HepG2 (cell line): ENCODE data around the gene CNTD1. TPM values are rescaled to one million over a fixed set of nuclear protein-coding genes. Genes with fewer than 3 reads are reported as not detected.

ENCODE experiments used
- KAT8 ChIP-seq: IDR thresholded peaks from 2 replicates; pipeline ENCODE4 v1.6.1; 2016; ENCODE audit warnings: missing genetic modification reagents, missing compliant biosample characterization
- LRRFIP1 ChIP-seq: sonication (generic); formaldehyde crosslinking; conservative IDR thresholded peaks from 2 replicates; pipeline ENCODE4 v1.4.0; 2020; ENCODE audit warnings: missing genetic modification reagents
- MAZ ChIP-seq, 2 experiments: sonication (generic) in 1 of 2; formaldehyde crosslinking in 1 of 2; IDR thresholded peaks; 2 replicates each; pipeline versions ENCODE4 v1.5.0 to v1.6.1; 2012 to 2020; ENCODE audit warnings: low read depth in 2 of 2, mild to moderate bottlenecking in 2 of 2, borderline replicate concordance in 1 of 2, improper control_type of control experiment in 1 of 2, low read length in 1 of 2, missing genetic modification reagents in 1 of 2, moderate library complexity in 1 of 2
- NFIC ChIP-seq: IDR thresholded peaks from 2 replicates; pipeline ENCODE4 v1.6.1; 2012; ENCODE audit warnings: mild to moderate bottlenecking, low read length, inconsistent platforms
- PAWR ChIP-seq: sonication (generic); formaldehyde crosslinking; IDR thresholded peaks from 2 replicates; pipeline ENCODE4 v1.4.0; 2020; ENCODE audit warnings: missing genetic modification reagents, mild to moderate bottlenecking, borderline replicate concordance
- ZBTB40 ChIP-seq, 2 experiments: fragments of 450-650 bp in 1 of 2; sonication (generic) in 1 of 2; formaldehyde crosslinking in 1 of 2; IDR thresholded peaks; 2 replicates each; pipeline versions ENCODE4 v1.6.1 to v1.8.0; 2016 to 2022; ENCODE audit warnings: antibody characterized with exemption in 1 of 2, mild to moderate bottlenecking in 1 of 2, missing genetic modification reagents in 1 of 2
- ZNF280B ChIP-seq: sonication (generic); formaldehyde crosslinking; IDR thresholded peaks from 2 replicates; pipeline ENCODE4 v1.5.0; 2020; ENCODE audit warnings: missing genetic modification reagents, mild to moderate bottlenecking, borderline replicate concordance
- ZSCAN30 ChIP-seq: sonication (generic); formaldehyde crosslinking; IDR thresholded peaks from 2 replicates; pipeline ENCODE4 v1.5.0; 2020; ENCODE audit warnings: mild to moderate bottlenecking, missing genetic modification reagents
- polyA plus RNA-seq, 8 experiments: library from polyadenylated mRNA; depleted of rRNA in 3 of 8; stranded (reverse) in 7 of 8; unstranded in 1 of 8; fragments of >200 nt; fragmentation: Illumina TruSeq in 4 of 8; extraction: Trizol in 4 of 8; gene quantifications; 2 replicates each; pipeline versions ENCODE4 v1.2.1 to v1.2.3, GENCODE V29; 2011 to 2016; ENCODE audit warnings: low read depth in 4 of 8, missing spikeins in 1 of 8, mixed read lengths in 1 of 8; ENCODE audit not compliant: insufficient read depth in 1 of 8
- total RNA-seq, 5 experiments: library from RNA; depleted of rRNA; stranded (reverse); fragments of >200 nt; fragmentation: Illumina TruSeq; extraction: Trizol; gene quantifications; 2 replicates each; pipeline ENCODE4 v1.2.3, GENCODE V29; 2016; ENCODE audit warnings: low read depth in 1 of 5

The CNTD1 gene
- total and polyA plus RNA-seq, 2 of the 13 experiments (the other 11 are each of a cell fraction or from before 2014, with no cell fraction given): 0.11 to 0.15 TPM

- TF ChIP-seq ZBTB40 (IDR thresholded peaks at IDR 0.05) (no peak), ZBTB40 (CRISPR knock-in tag; IDR thresholded peaks at IDR 0.05) (no peak; the same call in 1 of the 2 replicates), KAT8 (CRISPR knock-in tag) (no peak; the same call in none of the 2 replicates), PAWR (no peak), LRRFIP1 (CRISPR knock-in tag) (no peak), ZNF280B (CRISPR knock-in tag) (peak; percentile 81), ZSCAN30 (CRISPR knock-in tag) (no peak), NFIC (no peak), MAZ (IDR thresholded peaks at IDR 0.05; ENCODE audit: borderline replicate concordance, low read depth, low read length) (0 out of 2 replicates have a peak, but pooled peaks have one; percentile 27), MAZ (CRISPR knock-in tag; IDR thresholded peaks at IDR 0.05; ENCODE audit: low read depth) (no peak)
Observed at GRCh38 chr17:42853968-42854790, 55.5 kb downstream of the CNTD1 start (continued).
